Fibroblast of villous mesenchyme (primary cell): ENCODE data around the gene GOSR2. TPM values are rescaled to one million over a fixed set of nuclear protein-coding genes. Genes with fewer than 3 reads are reported as not detected.
"Not testable (repeated sequence)": the region's sequence is repeated elsewhere in the genome, so short reads cannot be mapped to it uniquely, and the experiment has no call there.

Experiments used
- DNase-seq: peaks from one replicate; pipeline ENCODE4 v3.0.0-alpha.2; 2010; ENCODE audit warnings: low read depth
- H3K4me3 ChIP-seq: 2 replicates; pipeline ENCODE4 v1.5.1; 2011; ENCODE audit warnings: low read depth, mild to moderate bottlenecking, low read length
- CTCF ChIP-seq: IDR thresholded peaks from 2 replicates; pipeline ENCODE4 v1.5.1; 2012; ENCODE audit warnings: low read depth, mild to moderate bottlenecking, low read length; ENCODE audit not compliant: insufficient read depth
- total RNA-seq: library from RNA; depleted of rRNA; stranded (reverse); fragments of >200 nt; gene quantifications from 2 replicates; pipeline ENCODE4 v1.2.3, GENCODE V29; 2012

Gene GOSR2
- total RNA-seq, 1 donor, result 65.6 TPM

- H3K4me3 ChIP-seq, result no peak overlapping the region
- no peak for TF ChIP-seq CTCF
- DNase-seq, result no peak
Observed at GRCh38 chr17:46949291-46950174, 26.6 kb downstream of the GOSR2 start.

GRCh38 chr17:46950342-46950996 lies 27.5 kb downstream of the GOSR2 start:
- no peak overlapping the region for H3K4me3 ChIP-seq
- no peak for DNase-seq
- no peak for TF ChIP-seq CTCF

DNA sequence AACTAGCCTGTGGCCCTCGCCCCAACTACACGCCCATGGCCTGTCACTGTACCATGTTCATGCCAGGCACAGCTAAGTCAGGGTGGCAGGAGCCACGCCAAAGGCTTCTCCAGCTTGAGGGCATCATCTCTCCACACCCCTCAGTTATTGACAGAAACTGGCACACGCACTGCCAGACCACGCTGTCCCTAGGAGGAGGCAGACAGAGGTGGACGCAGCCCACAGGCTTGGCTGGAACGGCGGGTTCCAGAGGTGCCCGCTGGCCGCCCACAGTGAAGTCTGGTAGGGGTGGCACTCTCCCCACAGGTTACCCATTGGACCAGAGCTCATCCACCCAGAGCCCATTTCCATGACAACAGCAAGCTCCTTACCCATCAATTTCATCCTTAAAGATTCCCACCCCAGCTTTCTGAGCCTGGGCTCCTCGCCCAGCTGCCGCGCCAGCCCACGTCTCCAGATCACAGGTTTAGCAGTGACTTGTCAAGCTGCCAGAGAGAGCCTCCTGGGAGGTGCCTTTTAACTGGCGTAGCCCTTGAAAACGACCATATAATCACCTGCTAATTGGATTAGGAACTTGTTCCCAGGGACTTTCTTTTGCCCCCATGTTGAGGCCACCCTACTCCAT lies 28.1 kb downstream of the GOSR2 start:
- no peak overlapping the region for H3K4me3 ChIP-seq
- TF ChIP-seq CTCF, result no peak
- no peak for DNase-seq

DNA sequence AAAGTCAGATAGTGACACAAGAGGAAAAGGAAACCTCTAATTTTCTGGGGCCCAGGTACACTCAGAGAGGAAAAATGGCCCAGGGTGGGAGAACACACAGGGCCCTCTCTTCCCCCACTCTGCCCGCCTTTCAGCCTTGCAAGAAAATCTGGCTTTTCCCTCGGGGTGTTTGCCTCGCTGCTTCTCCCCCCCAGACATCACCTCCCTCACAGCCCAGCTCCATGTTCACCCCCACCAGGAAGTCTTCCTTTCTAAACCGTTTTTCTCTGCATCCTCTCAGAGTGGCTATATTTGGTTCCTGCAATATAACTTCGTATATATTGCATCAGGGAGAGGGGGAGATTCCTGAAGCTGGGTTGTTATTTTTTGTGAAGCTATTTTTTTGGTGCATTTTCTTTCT lies 28.7 kb downstream of the GOSR2 start:
- TF ChIP-seq CTCF, result no peak

DNA sequence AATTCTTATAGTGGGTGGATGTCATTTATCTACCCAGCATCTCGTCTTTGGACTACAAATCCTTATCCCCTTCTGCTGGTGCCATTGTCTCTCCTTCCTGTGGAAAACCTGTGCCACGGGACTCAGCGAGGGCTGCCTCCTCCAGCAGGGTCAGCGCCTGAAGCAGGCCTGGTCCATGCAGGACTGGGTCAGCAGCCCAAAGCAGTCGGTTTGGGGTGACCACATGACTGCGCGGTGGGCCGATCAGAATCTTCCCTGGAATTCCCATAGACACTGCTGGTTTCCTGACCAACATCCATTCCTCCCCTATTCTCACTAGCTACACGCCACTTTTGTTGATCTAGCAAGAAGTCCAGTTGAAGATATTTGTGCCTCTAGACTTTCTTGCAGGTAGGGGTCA lies 29.2 kb downstream of the GOSR2 start:
- TF ChIP-seq CTCF, result no peak
- DNase-seq, result no peak

More for the DNA sequence above, 28.7 kb downstream of the GOSR2 start:
- DNase-seq, result no peak
- no peak overlapping the region for H3K4me3 ChIP-seq

DNA sequence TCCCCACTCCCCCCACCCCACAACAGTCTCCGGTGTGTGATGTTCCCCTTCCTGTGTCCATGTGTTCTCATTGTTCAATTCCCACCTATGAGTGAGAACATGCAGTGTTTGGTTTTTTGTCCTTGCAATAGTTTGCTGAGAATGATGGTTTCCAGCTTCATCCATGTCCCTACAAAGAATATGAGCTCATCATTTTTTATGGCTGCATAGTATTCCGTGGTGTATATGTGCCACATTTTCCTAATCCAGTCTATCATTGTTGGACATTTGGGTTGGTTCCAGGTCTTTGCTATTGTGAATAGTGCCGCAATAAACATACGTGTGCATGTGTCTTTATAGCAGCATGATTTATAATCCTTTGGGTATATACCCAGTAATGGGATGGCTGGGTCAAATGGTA lies 30.2 kb downstream of the GOSR2 start:
- H3K4me3 ChIP-seq, DNase-seq: not testable (repeated sequence)

More for the DNA sequence above, 29.2 kb downstream of the GOSR2 start:
- no peak overlapping the region for H3K4me3 ChIP-seq

- no peak for TF ChIP-seq CTCF
- no peak overlapping the region for H3K4me3 ChIP-seq
- DNase-seq, result no peak
Observed at GRCh38 chr17:46958041-46958591, 35.2 kb downstream of the GOSR2 start.
